Dendritic cell treated with granulocyte-macrophage colony-stimulating factor and Interleukin-4, amounts not matched to agents 40 ng/mL and 50 ng/mL, for 4 days (primary cell): Measurements from ENCODE around the gene OBSL1.

ENCODE experiments used
- H3K27ac Mint-ChIP-seq: one replicate; pipeline ENCODE4 v1.8.0; 2022; ENCODE audit warnings: mild to moderate bottlenecking, mixed read lengths
- H3K27me3 Mint-ChIP-seq: one replicate; pipeline ENCODE4 v1.8.0; 2022; ENCODE audit warnings: mild to moderate bottlenecking, mixed read lengths
- H3K36me3 Mint-ChIP-seq: one replicate; pipeline ENCODE4 v1.8.0; 2022; ENCODE audit warnings: low read depth, mixed read lengths
- H3K4me1 Mint-ChIP-seq: one replicate; pipeline ENCODE4 v1.8.0; 2022; ENCODE audit warnings: low read depth, mixed read lengths
- H3K4me3 Mint-ChIP-seq: one replicate; pipeline ENCODE4 v1.8.0; 2022; ENCODE audit warnings: mild to moderate bottlenecking, moderate library complexity, mixed read lengths
- H3K9me3 Mint-ChIP-seq: one replicate; pipeline ENCODE4 v1.8.0; 2022; ENCODE audit warnings: mixed read lengths
- intact Hi-C: fragments of 100-400 bp; cut with micrococcal nuclease; formaldehyde crosslinking; loops from one replicate; pipeline ENCODE4 v1.15.0; 2022

Gene OBSL1

GRCh38 chr2:219530048-219530963, 41.0 kb downstream of the OBSL1 start:
- no peak overlapping the region for H3K27ac Mint-ChIP-seq
- H3K36me3 Mint-ChIP-seq = no peaks in the 10 kb centered on the region
- intact Hi-C loops = loop anchor here (1.0 to 2.0 kb wide), 4 partner anchors 35 to 128 kb away; no protein-coding TSS in a partner anchor
- H3K4me1 Mint-ChIP-seq = peaks cover 6% of the 10 kb centered on the region
- H3K27me3 Mint-ChIP-seq = peaks cover 77% of the 10 kb centered on the region
- H3K9me3 Mint-ChIP-seq = no peaks in the 10 kb centered on the region
- no peak overlapping the region for H3K4me3 Mint-ChIP-seq

GRCh38 chr2:219527472-219527871, 43.9 kb downstream of the OBSL1 start:
- H3K4me1 Mint-ChIP-seq = peaks cover 6% of the 10 kb centered on the region
- peaks cover 90% of the 10 kb centered on the region for H3K27me3 Mint-ChIP-seq
- H3K36me3 Mint-ChIP-seq = no peaks in the 10 kb centered on the region
- no peaks in the 10 kb centered on the region for H3K9me3 Mint-ChIP-seq
- intact Hi-C loops = no loop called here
- no peak overlapping the region for H3K27ac Mint-ChIP-seq
- H3K4me3 Mint-ChIP-seq = no peak overlapping the region

GRCh38 chr2:219527076-219527394, 44.3 kb downstream of the OBSL1 start:
- intact Hi-C loops = no loop called here
- peaks cover 91% of the 10 kb centered on the region for H3K27me3 Mint-ChIP-seq
- no peaks in the 10 kb centered on the region for H3K9me3 Mint-ChIP-seq
- H3K27ac Mint-ChIP-seq = no peak overlapping the region
- H3K4me3 Mint-ChIP-seq = no peak overlapping the region
- H3K4me1 Mint-ChIP-seq = peaks cover 8% of the 10 kb centered on the region
- H3K36me3 Mint-ChIP-seq = no peaks in the 10 kb centered on the region

GRCh38 chr2:219526320-219527075, 44.8 kb downstream of the OBSL1 start:
- intact Hi-C loops = no loop called here
- Mint-ChIP-seq H3K27me3 (peaks cover 93% of the 10 kb centered on the region), H3K36me3 (no peaks in the 10 kb centered on the region), H3K9me3 (no peaks in the 10 kb centered on the region), H3K27ac (no peak overlapping the region), H3K4me3 (no peak overlapping the region), H3K4me1 (peaks cover 14% of the 10 kb centered on the region)

- Mint-ChIP-seq H3K27ac (no peak overlapping the region), H3K4me1 (peaks cover 14% of the 10 kb centered on the region), H3K36me3 (no peaks in the 10 kb centered on the region), H3K9me3 (no peaks in the 10 kb centered on the region), H3K4me3 (no peak overlapping the region), H3K27me3 (peaks cover 94% of the 10 kb centered on the region)
- intact Hi-C loops = no loop called here
These were observed 45.7 kb downstream of the OBSL1 start for GRCh38 chr2:219525533-219526232.

- Mint-ChIP-seq H3K4me1 (peaks cover 9% of the 10 kb centered on the region), H3K4me3 (no peak overlapping the region), H3K27ac (no peak overlapping the region), H3K9me3 (no peaks in the 10 kb centered on the region), H3K27me3 (peaks cover 94% of the 10 kb centered on the region), H3K36me3 (no peaks in the 10 kb centered on the region)
- intact Hi-C loops = no loop called here
These were observed 46.5 kb downstream of the OBSL1 start for GRCh38 chr2:219524817-219525216.

GRCh38 chr2:219523031-219523671, 48.2 kb downstream of the OBSL1 start:
- no peaks in the 10 kb centered on the region for H3K36me3 Mint-ChIP-seq
- peaks cover 9% of the 10 kb centered on the region for H3K4me1 Mint-ChIP-seq
- H3K27ac Mint-ChIP-seq = no peak overlapping the region
- H3K27me3 Mint-ChIP-seq = peaks cover 93% of the 10 kb centered on the region
- no peaks in the 10 kb centered on the region for H3K9me3 Mint-ChIP-seq
- intact Hi-C loops = no loop called here
- H3K4me3 Mint-ChIP-seq = no peak overlapping the region

GRCh38 chr2:219522111-219523030, 49.0 kb downstream of the OBSL1 start:
- Mint-ChIP-seq H3K4me3 (no peak overlapping the region), H3K4me1 (peaks cover 9% of the 10 kb centered on the region), H3K27me3 (peaks cover 93% of the 10 kb centered on the region), H3K36me3 (no peaks in the 10 kb centered on the region), H3K9me3 (no peaks in the 10 kb centered on the region), H3K27ac (no peak overlapping the region)
- intact Hi-C loops = no loop called here

- intact Hi-C loops = no loop called here
- Mint-ChIP-seq H3K4me3 (peak overlapping the region; percentile 24), H3K27me3 (peaks cover 93% of the 10 kb centered on the region), H3K27ac (no peak overlapping the region), H3K9me3 (no peaks in the 10 kb centered on the region), H3K4me1 (peaks cover 16% of the 10 kb centered on the region), H3K36me3 (no peaks in the 10 kb centered on the region)
These were observed 50.1 kb downstream of the OBSL1 start for GRCh38 chr2:219521066-219521880.

GRCh38 chr2:219520079-219520478, 51.3 kb downstream of the OBSL1 start:
- Mint-ChIP-seq H3K27ac (no peak overlapping the region), H3K27me3 (peaks cover 93% of the 10 kb centered on the region), H3K4me3 (no peak overlapping the region), H3K9me3 (no peaks in the 10 kb centered on the region), H3K4me1 (peaks cover 16% of the 10 kb centered on the region), H3K36me3 (no peaks in the 10 kb centered on the region)
- intact Hi-C loops = no loop called here

- intact Hi-C loops = no loop called here
- H3K27ac Mint-ChIP-seq = no peak overlapping the region
- peaks cover 93% of the 10 kb centered on the region for H3K27me3 Mint-ChIP-seq
- no peak overlapping the region for H3K4me3 Mint-ChIP-seq
- no peaks in the 10 kb centered on the region for H3K36me3 Mint-ChIP-seq
- no peaks in the 10 kb centered on the region for H3K9me3 Mint-ChIP-seq
- H3K4me1 Mint-ChIP-seq = peaks cover 16% of the 10 kb centered on the region
These were observed 51.8 kb downstream of the OBSL1 start for GRCh38 chr2:219519526-219519916.

- Mint-ChIP-seq H3K27ac (no peak overlapping the region), H3K27me3 (peaks cover 93% of the 10 kb centered on the region), H3K9me3 (no peaks in the 10 kb centered on the region), H3K36me3 (no peaks in the 10 kb centered on the region), H3K4me1 (peaks cover 21% of the 10 kb centered on the region), H3K4me3 (no peak overlapping the region)
- intact Hi-C loops = no loop called here
These were observed 53.2 kb downstream of the OBSL1 start for GRCh38 chr2:219517954-219518778.
